Fibroblast of lung (primary cell): ENCODE measurements around the gene CBFA2T2. TPM values are rescaled to one million over a fixed set of nuclear protein-coding genes. Genes with fewer than 3 reads are reported as not detected.

ENCODE experiments used
- DNase-seq, 2 donors: peaks; one replicate each; pipeline versions ENCODE4 v3.0.0 to v3.0.0-alpha.2; 2010; ENCODE audit warnings: low read depth in 2 of 2
- H2AFZ ChIP-seq: 2 replicates; pipeline ENCODE4 v1.5.1; 2012; ENCODE audit warnings: low read length, control low read depth, inconsistent platforms
- H3K27ac ChIP-seq: 2 replicates; pipeline ENCODE4 v1.5.1; 2011; ENCODE audit warnings: low read length, control low read depth; ENCODE audit not compliant: insufficient read depth
- H3K27me3 ChIP-seq: 2 replicates; pipeline ENCODE4 v1.5.1; 2011; ENCODE audit warnings: mild to moderate bottlenecking, low read length; ENCODE audit not compliant: control insufficient read depth, insufficient read depth
- H3K36me3 ChIP-seq: 2 replicates; pipeline ENCODE4 v1.5.1; 2011; ENCODE audit warnings: low read length; ENCODE audit not compliant: control insufficient read depth, insufficient read depth
- H3K4me1 ChIP-seq: 2 replicates; pipeline ENCODE4 v1.5.1; 2011; ENCODE audit warnings: low read length; ENCODE audit not compliant: control insufficient read depth, insufficient read depth; ENCODE audit errors: extremely low read depth
- H3K4me2 ChIP-seq: 2 replicates; pipeline ENCODE4 v1.5.1; 2011; ENCODE audit warnings: low read length, control low read depth; ENCODE audit not compliant: insufficient read depth; ENCODE audit errors: extremely low read depth
- H3K4me3 ChIP-seq, 4 experiments: fragments of 200-600 bp in 1 of 4; sonication (generic) in 1 of 4; replicated peaks in 1 of 4; 2 replicates each; pipeline ENCODE4 v1.5.1; 2011 to 2016; ENCODE audit warnings: low read length in 4 of 4, low read depth in 3 of 4, mild to moderate bottlenecking in 3 of 4, control low read depth in 2 of 4, inconsistent platforms in 1 of 4, mixed read lengths in 1 of 4; ENCODE audit not compliant: insufficient read depth in 1 of 4; ENCODE audit errors: control extremely low read depth in 1 of 4
- H3K79me2 ChIP-seq: 2 replicates; pipeline ENCODE4 v1.5.1; 2012; ENCODE audit warnings: mild to moderate bottlenecking, low read length, inconsistent platforms; ENCODE audit not compliant: control insufficient read depth, insufficient read depth
- H3K9ac ChIP-seq: 2 replicates; pipeline ENCODE4 v1.5.1; 2011; ENCODE audit warnings: mild to moderate bottlenecking, low read length, control low read depth; ENCODE audit not compliant: insufficient read depth
- H3K9me3 ChIP-seq: 2 replicates; pipeline ENCODE4 v1.5.1; 2012; ENCODE audit warnings: low read depth, low read length; ENCODE audit not compliant: control insufficient read depth, insufficient read depth
- H4K20me1 ChIP-seq: 2 replicates; pipeline ENCODE4 v1.5.1; 2011; ENCODE audit warnings: low read length; ENCODE audit not compliant: control insufficient read depth, insufficient read depth; ENCODE audit errors: extremely low read depth
- CTCF ChIP-seq, 2 donors: IDR thresholded peaks in 1 of 2; conservative IDR thresholded peaks in 1 of 2; 1 replicate in 1 of 2; 2 replicates in 1 of 2; pipeline ENCODE4 v1.5.1; 2011 to 2012; ENCODE audit warnings: low read length in 2 of 2, control low read depth in 1 of 2, inconsistent platforms in 1 of 2, low read depth in 1 of 2, mild to moderate bottlenecking in 1 of 2
- EZH2 ChIP-seq: IDR thresholded peaks from 2 replicates; pipeline ENCODE4 v1.5.1; 2012; ENCODE audit warnings: low read length, control low read depth, mild to moderate bottlenecking; ENCODE audit errors: missing control alignments
- polyA plus RNA-seq, 2 donors: library from polyadenylated mRNA; depleted of rRNA in 1 of 2; stranded (reverse) in 1 of 2; unstranded in 1 of 2; fragments of >200 nt; gene quantifications; 2 replicates each; pipeline ENCODE4 v1.2.1, GENCODE V29; 2011 to 2012; ENCODE audit warnings: missing spikeins in 1 of 2
- total RNA-seq: library from RNA; depleted of rRNA; stranded (reverse); fragments of >200 nt; gene quantifications from 2 replicates; pipeline ENCODE4 v1.2.1, GENCODE V29; 2014

Gene CBFA2T2
- total and polyA plus RNA-seq, 2 donors (not counting 1 experiment from before 2014, with no cell fraction given) = 5.6 to 7.3 TPM

- Histone ChIP-seq H3K9ac (no peak overlapping the region), H3K36me3 (no peaks in the 10 kb centered on the region), H3K4me3 (no peak overlapping the region), H2AFZ (no peak overlapping the region), H3K4me2 (no peak overlapping the region), H4K20me1 (no peaks in the 10 kb centered on the region), H3K79me2 (peaks cover 14% of the 10 kb centered on the region), H3K27me3 (no peaks in the 10 kb centered on the region), H3K9me3 (no peaks in the 10 kb centered on the region), H3K27ac (no peak overlapping the region), H3K4me1 (peaks cover 11% of the 10 kb centered on the region)
- TF ChIP-seq EZH2 (no peak), CTCF (conservative IDR thresholded peaks at IDR 0.05 in 1 of 2, IDR thresholded peaks at IDR 0.05 in 1 of 2; ENCODE audit: low read depth in 1 of 2, low read length in 2 of 2) (no peak)
- peak; percentile 48 to 51 for DNase-seq
These were observed 190.8 kb downstream of the CBFA2T2 start for GRCh38 chr20:33680686-33681085.

GRCh38 chr20:33681288-33681687 lies 191.4 kb downstream of the CBFA2T2 start:
- peaks cover 8% of the 10 kb centered on the region for H3K4me1 ChIP-seq
- H3K27me3 ChIP-seq = no peaks in the 10 kb centered on the region
- H3K9me3 ChIP-seq = no peaks in the 10 kb centered on the region
- no peak overlapping the region for H2AFZ ChIP-seq
- peaks cover 14% of the 10 kb centered on the region for H3K79me2 ChIP-seq
- no peak overlapping the region for H3K4me2 ChIP-seq
- DNase-seq = no peak
- no peak overlapping the region for H3K4me3 ChIP-seq
- H3K27ac ChIP-seq = no peak overlapping the region
- no peaks in the 10 kb centered on the region for H4K20me1 ChIP-seq
- no peaks in the 10 kb centered on the region for H3K36me3 ChIP-seq
- no peak overlapping the region for H3K9ac ChIP-seq
- TF ChIP-seq EZH2 (no peak), CTCF (conservative IDR thresholded peaks at IDR 0.05 in 1 of 2, IDR thresholded peaks at IDR 0.05 in 1 of 2; ENCODE audit: low read depth in 1 of 2, low read length in 2 of 2) (no peak)

- Histone ChIP-seq H4K20me1 (no peaks in the 10 kb centered on the region), H3K27me3 (no peaks in the 10 kb centered on the region), H3K9ac (no peak overlapping the region), H3K9me3 (no peaks in the 10 kb centered on the region), H3K79me2 (peaks cover 14% of the 10 kb centered on the region), H3K36me3 (no peaks in the 10 kb centered on the region), H3K27ac (no peak overlapping the region), H3K4me1 (peaks cover 8% of the 10 kb centered on the region), H3K4me2 (no peak overlapping the region), H3K4me3 (no peak overlapping the region), H2AFZ (no peak overlapping the region)
- DNase-seq = no peak
- TF ChIP-seq EZH2 = no peak
- TF ChIP-seq CTCF (conservative IDR thresholded peaks at IDR 0.05 in 1 of 2, IDR thresholded peaks at IDR 0.05 in 1 of 2; ENCODE audit: low read depth in 1 of 2, low read length in 2 of 2) = no peak
These were observed 191.9 kb downstream of the CBFA2T2 start for GRCh38 chr20:33681728-33682353.
